Occipital lobe (tissue), 1 donor: ENCODE measurements around the gene CD164L2. TPM values are rescaled to one million over a fixed set of nuclear protein-coding genes. Genes with fewer than 3 reads are reported as not detected.

ENCODE experiments used
- total RNA-seq: library from RNA; depleted of rRNA; stranded (reverse); fragments of >200 nt; gene quantifications from one replicate; pipeline ENCODE4 v1.2.3, GENCODE V29; 2014

CD164L2 gene
- total RNA-seq, 1 donor from 2014 or later = not detected

Other genes with a start within 250 kb of the CD164L2 start
- gene SLC9A1, start 228.2 kb downstream of the CD164L2 start, total RNA-seq = 1.9 TPM
- 20.9 TPM for gene WDTC1, start 148.7 kb downstream of the CD164L2 start, total RNA-seq
- gene TMEM222, start 61.2 kb downstream of the CD164L2 start, total RNA-seq = 16.8 TPM
- gene SYTL1, start 41.3 kb downstream of the CD164L2 start, total RNA-seq = not detected
- gene MAP3K6, start 16.4 kb downstream of the CD164L2 start, total RNA-seq = 2.7 TPM
- gene FCN3, start 8.5 kb downstream of the CD164L2 start, total RNA-seq = not detected
- not detected for gene GPR3, start 9.3 kb upstream of the CD164L2 start, total RNA-seq
- 6.1 TPM for gene WASF2, start 106.8 kb upstream of the CD164L2 start, total RNA-seq
- gene AHDC1, start 220.8 kb upstream of the CD164L2 start, total RNA-seq = 11.9 TPM